Measurements from ENCODE around the gene ALKBH3.

The ALKBH3 gene

DNA sequence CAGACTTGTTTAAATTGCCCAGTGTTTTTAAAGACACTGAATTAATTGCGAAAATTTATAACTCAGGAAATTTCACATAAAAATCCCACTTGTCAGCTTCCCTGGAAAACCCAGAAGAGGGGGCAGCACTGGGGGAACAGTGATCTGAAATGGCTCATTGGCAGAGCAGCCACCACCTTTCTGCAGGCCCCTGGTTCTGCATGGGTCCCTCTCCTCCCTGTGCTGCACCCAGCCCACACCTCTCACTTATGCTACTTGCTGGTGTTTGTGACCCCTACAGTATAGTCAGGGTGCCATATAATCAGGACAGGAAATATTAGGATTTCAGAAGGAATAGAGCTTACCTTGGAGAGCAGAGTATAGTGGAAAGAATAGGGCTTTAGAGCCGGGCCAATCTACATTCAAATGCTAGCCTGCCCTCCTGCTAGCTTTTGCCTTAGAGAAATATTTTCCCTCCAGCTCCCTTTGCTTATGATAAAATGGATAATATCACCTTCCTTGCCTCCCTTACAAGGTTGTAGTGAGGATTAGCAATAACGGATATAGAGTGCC, 33.3 kb downstream of the ALKBH3 start:
- H3K27me3 ChIP-seq (ENCODE audit: control insufficient read depth in 1 of 2, insufficient read depth in 2 of 2, low read length in 2 of 2): no peaks in the 10 kb centered on the region
- no peak overlapping the region for H3K9ac ChIP-seq (ENCODE audit: low read length)
- peaks cover 11% of the 10 kb centered on the region for H3K4me1 ChIP-seq (ENCODE audit: insufficient read depth, low read length)
- H3K36me3 ChIP-seq (ENCODE audit: insufficient read depth, low read length): peaks cover 23% of the 10 kb centered on the region
- H3K4me3 ChIP-seq (ENCODE audit: low read depth in 1 of 2, low read length in 2 of 2): no peak overlapping the region
- H3K27ac ChIP-seq (ENCODE audit: low read depth, low read length): no peak overlapping the region
- no peaks in the 10 kb centered on the region for H3K9me3 ChIP-seq (ENCODE audit: low read length)

DNA sequence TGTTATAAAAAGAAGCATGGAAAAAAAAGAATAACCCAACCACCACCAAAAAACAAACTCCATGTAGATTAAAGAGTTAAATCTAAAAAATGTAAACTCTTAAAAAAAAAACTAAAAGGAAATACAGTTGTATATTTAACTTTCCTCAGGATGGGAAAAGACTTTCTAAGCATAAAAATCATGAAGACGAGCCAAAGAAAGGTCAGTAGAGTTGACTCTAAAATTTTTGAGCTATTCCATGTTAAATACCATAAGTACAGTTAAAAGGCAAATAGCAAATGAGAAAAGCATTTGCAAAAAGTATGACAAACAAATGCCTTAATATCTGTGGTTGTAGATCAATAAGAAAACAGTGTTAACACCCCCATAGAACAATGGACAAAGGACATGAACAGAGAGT, 33.8 kb downstream of the ALKBH3 start:
- Histone ChIP-seq H3K27ac (ENCODE audit: low read depth, low read length) (no peak overlapping the region), H3K9ac (ENCODE audit: low read length) (no peak overlapping the region), H3K36me3 (ENCODE audit: insufficient read depth, low read length) (peaks cover 23% of the 10 kb centered on the region)

GRCh38 chr11:43916621-43917020, 36.0 kb downstream of the ALKBH3 start:
- Histone ChIP-seq H3K27me3 (ENCODE audit: control insufficient read depth in 1 of 2, insufficient read depth in 2 of 2, low read length in 2 of 2) (no peaks in the 10 kb centered on the region), H3K27ac (ENCODE audit: low read depth, low read length) (no peak overlapping the region), H3K36me3 (ENCODE audit: insufficient read depth, low read length) (peaks cover 21% of the 10 kb centered on the region)

More for the DNA sequence above, 33.8 kb downstream of the ALKBH3 start:
- H3K9me3 ChIP-seq (ENCODE audit: low read length): no peaks in the 10 kb centered on the region
- H3K4me3 ChIP-seq (ENCODE audit: low read depth in 1 of 2, low read length in 2 of 2): no peak overlapping the region
- peaks cover 12% of the 10 kb centered on the region for H3K4me1 ChIP-seq (ENCODE audit: insufficient read depth, low read length)
- H3K27me3 ChIP-seq (ENCODE audit: control insufficient read depth in 1 of 2, insufficient read depth in 2 of 2, low read length in 2 of 2): no peaks in the 10 kb centered on the region

GRCh38 chr11:43917851-43918250, 37.2 kb downstream of the ALKBH3 start:
- H3K4me1 ChIP-seq (ENCODE audit: insufficient read depth, low read length): peaks cover 36% of the 10 kb centered on the region
- no peak overlapping the region for H3K4me3 ChIP-seq (ENCODE audit: low read depth in 1 of 2, low read length in 2 of 2)
- H3K27ac ChIP-seq (ENCODE audit: low read depth, low read length): no peak overlapping the region
- H3K27me3 ChIP-seq (ENCODE audit: control insufficient read depth in 1 of 2, insufficient read depth in 2 of 2, low read length in 2 of 2): no peaks in the 10 kb centered on the region
- no peak overlapping the region for H3K9ac ChIP-seq (ENCODE audit: low read length)
- no peaks in the 10 kb centered on the region for H3K9me3 ChIP-seq (ENCODE audit: low read length)
- H3K36me3 ChIP-seq (ENCODE audit: insufficient read depth, low read length): peaks cover 23% of the 10 kb centered on the region

More at GRCh38 chr11:43916621-43917020, 36.0 kb downstream of the ALKBH3 start:
- H3K9ac ChIP-seq (ENCODE audit: low read length): no peak overlapping the region
- H3K4me1 ChIP-seq (ENCODE audit: insufficient read depth, low read length): peaks cover 24% of the 10 kb centered on the region
- no peaks in the 10 kb centered on the region for H3K9me3 ChIP-seq (ENCODE audit: low read length)
- no peak overlapping the region for H3K4me3 ChIP-seq (ENCODE audit: low read depth in 1 of 2, low read length in 2 of 2)

DNA sequence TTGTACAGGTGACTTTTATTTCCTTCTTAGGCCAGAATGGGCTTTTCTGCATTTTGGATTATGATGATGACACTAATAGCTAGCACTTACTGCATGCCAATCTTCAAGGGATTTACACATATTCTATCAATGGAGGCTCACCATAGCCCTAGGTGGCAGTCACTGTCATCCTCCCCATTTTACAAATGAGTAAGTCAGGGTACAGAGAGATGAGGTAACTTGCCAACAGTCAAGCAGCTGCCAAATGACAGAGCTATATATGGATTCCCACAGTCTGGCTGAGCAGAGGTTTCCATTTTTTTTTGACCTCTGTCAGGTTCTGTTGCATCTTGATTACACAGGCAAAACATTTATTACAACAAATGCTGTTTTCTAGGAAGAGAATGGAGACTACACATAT, 38.0 kb downstream of the ALKBH3 start:
- H3K36me3 ChIP-seq (ENCODE audit: insufficient read depth, low read length): peaks cover 23% of the 10 kb centered on the region
- H3K27ac ChIP-seq (ENCODE audit: low read depth, low read length): no peak overlapping the region
- H3K27me3 ChIP-seq (ENCODE audit: control insufficient read depth in 1 of 2, insufficient read depth in 2 of 2, low read length in 2 of 2): no peaks in the 10 kb centered on the region
- H3K4me3 ChIP-seq (ENCODE audit: low read depth in 1 of 2, low read length in 2 of 2): no peak overlapping the region
- H3K9ac ChIP-seq (ENCODE audit: low read length): no peak overlapping the region
- H3K9me3 ChIP-seq (ENCODE audit: low read length): no peaks in the 10 kb centered on the region
- H3K4me1 ChIP-seq (ENCODE audit: insufficient read depth, low read length): peaks cover 44% of the 10 kb centered on the region

GRCh38 chr11:43919852-43920597, 39.4 kb downstream of the ALKBH3 start:
- no peaks in the 10 kb centered on the region for H3K27me3 ChIP-seq (ENCODE audit: control insufficient read depth in 1 of 2, insufficient read depth in 2 of 2, low read length in 2 of 2)
- peaks cover 56% of the 10 kb centered on the region for H3K4me1 ChIP-seq (ENCODE audit: insufficient read depth, low read length)
- no peak overlapping the region for H3K27ac ChIP-seq (ENCODE audit: low read depth, low read length)
- no peaks in the 10 kb centered on the region for H3K9me3 ChIP-seq (ENCODE audit: low read length)
- no peak overlapping the region for H3K4me3 ChIP-seq (ENCODE audit: low read depth in 1 of 2, low read length in 2 of 2)
- H3K36me3 ChIP-seq (ENCODE audit: insufficient read depth, low read length): peaks cover 15% of the 10 kb centered on the region
- H3K9ac ChIP-seq (ENCODE audit: low read length): no peak overlapping the region

DNA sequence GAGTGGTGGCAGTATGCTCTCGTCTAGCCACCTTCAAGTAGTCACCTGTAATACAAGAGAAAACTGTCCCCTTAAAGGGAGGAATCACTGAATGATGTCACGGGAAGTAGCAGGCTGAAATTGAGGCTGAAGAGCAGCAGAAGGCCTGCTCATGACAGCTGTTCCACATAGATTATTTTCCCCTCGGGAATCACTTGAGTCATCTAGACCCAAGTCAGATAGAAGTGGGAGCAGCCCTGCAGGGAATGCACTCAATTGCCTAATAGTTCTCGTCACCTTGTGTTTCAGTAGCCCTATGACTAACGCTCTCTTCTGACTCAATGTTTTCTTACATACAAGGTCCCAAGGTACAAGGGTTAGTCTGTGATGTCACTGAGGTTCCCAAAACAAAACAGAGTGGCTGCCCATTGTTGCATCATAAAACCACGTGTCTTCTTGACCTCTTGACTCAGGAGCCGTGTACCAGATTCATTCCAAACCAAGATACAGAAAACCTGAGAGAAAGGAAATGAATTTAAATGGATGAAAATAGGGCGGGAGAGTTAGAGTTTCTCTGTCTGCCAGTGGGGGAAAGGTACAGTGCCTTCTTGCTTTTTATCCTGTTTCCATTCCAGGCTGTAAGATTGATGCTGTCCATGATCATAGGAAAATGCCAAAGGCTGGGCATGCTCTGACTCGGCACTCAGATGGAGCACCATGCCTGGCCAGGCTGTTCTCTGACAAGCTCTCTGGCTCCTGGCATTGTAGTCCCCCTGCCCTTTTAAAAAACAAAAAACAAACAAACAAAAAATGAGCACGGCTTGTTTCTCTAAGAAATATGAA, 40.2 kb downstream of the ALKBH3 start:
- Histone ChIP-seq H3K27ac (ENCODE audit: low read depth, low read length) (peak overlapping the region; percentile 14), H3K36me3 (ENCODE audit: insufficient read depth, low read length) (peaks cover 15% of the 10 kb centered on the region), H3K9me3 (ENCODE audit: low read length) (no peaks in the 10 kb centered on the region), H3K4me1 (ENCODE audit: insufficient read depth, low read length) (peaks cover 58% of the 10 kb centered on the region), H3K27me3 (ENCODE audit: control insufficient read depth in 1 of 2, insufficient read depth in 2 of 2, low read length in 2 of 2) (no peaks in the 10 kb centered on the region), H3K4me3 (ENCODE audit: low read depth in 1 of 2, low read length in 2 of 2) (no peak overlapping the region), H3K9ac (ENCODE audit: low read length) (no peak overlapping the region)

DNA sequence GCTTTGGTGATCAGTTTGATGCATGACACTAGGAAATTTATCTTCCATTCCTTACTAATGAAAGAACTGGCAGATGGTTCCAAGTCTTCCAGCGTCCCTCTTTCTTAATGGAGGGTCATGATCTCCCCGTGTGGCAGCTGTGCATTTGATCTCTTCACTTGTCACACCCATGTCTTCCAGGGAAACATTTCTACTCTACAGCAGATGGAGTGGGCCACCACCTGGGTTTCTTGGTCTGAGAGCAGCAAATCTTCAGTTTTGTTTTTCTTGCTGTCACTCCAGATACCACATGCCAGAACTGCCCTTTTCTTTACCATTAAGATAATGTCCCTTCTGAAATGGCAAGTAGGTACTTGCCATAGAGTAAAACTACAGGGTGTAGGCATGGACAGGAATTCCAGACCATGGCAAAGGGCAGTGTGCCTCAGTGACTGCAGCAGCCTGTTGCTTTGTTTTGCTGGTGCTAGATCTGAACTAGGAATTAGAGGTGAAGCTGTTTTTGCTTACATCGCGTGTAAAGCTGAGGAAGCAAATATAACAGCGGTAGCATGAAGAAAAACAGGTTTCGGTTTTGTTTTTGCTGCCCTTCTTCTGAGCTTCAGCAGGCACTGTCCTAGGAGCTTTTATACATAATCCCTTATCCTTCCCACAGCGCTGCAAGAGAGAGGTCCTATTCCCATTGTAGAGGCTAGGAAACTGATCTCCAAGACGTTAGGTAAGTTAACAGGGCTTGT, 41.1 kb downstream of the ALKBH3 start:
- Histone ChIP-seq H3K36me3 (ENCODE audit: insufficient read depth, low read length) (peaks cover 15% of the 10 kb centered on the region), H3K4me1 (ENCODE audit: insufficient read depth, low read length) (peaks cover 58% of the 10 kb centered on the region), H3K9me3 (ENCODE audit: low read length) (no peaks in the 10 kb centered on the region), H3K4me3 (ENCODE audit: low read depth in 1 of 2, low read length in 2 of 2) (no peak overlapping the region), H3K9ac (ENCODE audit: low read length) (no peak overlapping the region), H3K27ac (ENCODE audit: low read depth, low read length) (peak overlapping the region; percentile 59), H3K27me3 (ENCODE audit: control insufficient read depth in 1 of 2, insufficient read depth in 2 of 2, low read length in 2 of 2) (no peaks in the 10 kb centered on the region)

- peaks cover 58% of the 10 kb centered on the region for H3K4me1 ChIP-seq (ENCODE audit: insufficient read depth, low read length)
Observed at GRCh38 chr11:43922295-43922648, 41.6 kb downstream of the ALKBH3 start.

DNA sequence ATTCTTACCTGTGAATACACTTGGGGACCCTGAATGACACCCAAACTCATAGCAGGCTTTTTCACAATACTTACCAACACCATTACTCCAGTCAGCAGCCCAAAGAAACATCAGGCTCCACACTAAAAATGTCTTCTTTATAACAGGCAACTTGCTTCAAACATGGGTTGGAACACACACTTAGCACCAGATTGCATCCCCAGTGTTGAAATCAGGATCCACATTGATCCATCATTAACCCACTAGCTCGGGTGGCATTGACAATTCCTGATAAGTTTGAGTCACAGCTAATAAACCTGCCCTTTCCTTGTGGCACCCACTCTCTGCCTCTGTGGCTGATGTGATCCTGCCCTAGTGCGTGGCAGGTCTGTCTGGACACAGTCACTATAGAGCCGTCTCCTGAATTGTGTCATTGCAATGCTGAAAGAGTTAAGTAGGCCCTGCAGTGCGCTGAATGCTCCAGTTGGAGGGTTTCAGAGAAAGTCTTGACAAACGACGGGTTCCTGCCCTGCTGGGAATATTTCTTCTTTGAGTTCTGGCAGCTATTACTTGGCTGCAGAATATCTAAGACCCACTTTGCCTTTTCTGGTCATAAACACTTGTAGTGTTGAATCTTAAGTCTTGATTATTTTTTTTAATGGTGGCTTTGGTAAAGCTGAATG, 42.2 kb downstream of the ALKBH3 start:
- peaks cover 52% of the 10 kb centered on the region for H3K4me1 ChIP-seq (ENCODE audit: insufficient read depth, low read length)
- H3K4me3 ChIP-seq (ENCODE audit: low read depth in 1 of 2, low read length in 2 of 2): no peak overlapping the region
- H3K27me3 ChIP-seq (ENCODE audit: control insufficient read depth in 1 of 2, insufficient read depth in 2 of 2, low read length in 2 of 2): no peaks in the 10 kb centered on the region
- no peak overlapping the region for H3K9ac ChIP-seq (ENCODE audit: low read length)
- no peaks in the 10 kb centered on the region for H3K9me3 ChIP-seq (ENCODE audit: low read length)
- H3K27ac ChIP-seq (ENCODE audit: low read depth, low read length): peak overlapping the region; percentile 72
- H3K36me3 ChIP-seq (ENCODE audit: insufficient read depth, low read length): peaks cover 15% of the 10 kb centered on the region

More at GRCh38 chr11:43922295-43922648, 41.6 kb downstream of the ALKBH3 start:
- H3K36me3 ChIP-seq (ENCODE audit: insufficient read depth, low read length): peaks cover 15% of the 10 kb centered on the region
- no peak overlapping the region for H3K4me3 ChIP-seq (ENCODE audit: low read depth in 1 of 2, low read length in 2 of 2)
- no peaks in the 10 kb centered on the region for H3K27me3 ChIP-seq (ENCODE audit: control insufficient read depth in 1 of 2, insufficient read depth in 2 of 2, low read length in 2 of 2)
- H3K27ac ChIP-seq (ENCODE audit: low read depth, low read length): peak overlapping the region; percentile 59
- H3K9me3 ChIP-seq (ENCODE audit: low read length): no peaks in the 10 kb centered on the region
- no peak overlapping the region for H3K9ac ChIP-seq (ENCODE audit: low read length)
